ENCODE data around the gene RGMB.
A peak's percentile ranks its signal among the peaks of the same experiment; 100 is the strongest.

RGMB gene

DNA sequence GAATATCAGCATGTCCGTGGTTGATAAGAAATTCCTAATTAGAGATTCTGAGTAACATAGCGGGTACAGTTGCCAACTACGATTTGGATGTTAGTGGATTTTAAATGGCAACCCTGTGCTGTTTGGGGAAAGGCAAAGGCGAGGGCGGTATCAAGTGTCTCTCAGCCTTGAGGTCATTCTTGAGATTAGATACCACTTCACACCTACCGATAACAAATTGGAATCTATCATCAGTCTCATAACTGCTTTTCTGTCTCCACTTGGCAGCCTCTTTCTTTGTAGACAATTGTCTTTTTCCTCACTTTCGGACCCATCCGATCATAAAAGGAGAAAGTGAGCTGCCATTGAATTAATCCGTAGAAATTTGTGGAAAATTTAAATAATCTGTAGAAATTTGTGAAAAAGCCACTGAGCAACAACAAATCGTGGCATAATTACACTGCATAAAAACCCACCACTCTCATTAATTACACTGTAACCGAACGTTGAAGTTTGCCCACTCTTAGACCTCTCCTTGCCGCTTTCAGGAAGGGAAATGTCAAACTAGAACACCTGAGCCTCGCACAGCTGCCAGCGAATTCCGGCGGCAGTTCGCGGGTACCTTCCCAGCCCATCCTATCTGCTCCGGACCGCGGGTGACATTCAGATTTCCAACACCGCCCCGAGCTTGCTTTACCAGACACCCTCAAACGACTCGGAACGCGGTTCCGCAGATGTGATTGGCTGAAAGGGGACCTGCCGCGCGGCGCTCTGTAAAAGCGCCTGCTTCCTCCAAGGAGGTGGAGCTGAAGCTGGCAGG, 849 bp upstream of the RGMB start:
- no peak for TF ChIP-seq CTCF (IDR thresholded peaks at IDR 0.05; ENCODE audit: control insufficient read depth, extremely low read depth, insufficient read depth)
- peak overlapping the region; percentile 86 for H3K4me3 ChIP-seq (ENCODE audit: low read depth, low read length)
- DNase-seq (ENCODE audit: low read depth) = peak; percentile 81

DNA sequence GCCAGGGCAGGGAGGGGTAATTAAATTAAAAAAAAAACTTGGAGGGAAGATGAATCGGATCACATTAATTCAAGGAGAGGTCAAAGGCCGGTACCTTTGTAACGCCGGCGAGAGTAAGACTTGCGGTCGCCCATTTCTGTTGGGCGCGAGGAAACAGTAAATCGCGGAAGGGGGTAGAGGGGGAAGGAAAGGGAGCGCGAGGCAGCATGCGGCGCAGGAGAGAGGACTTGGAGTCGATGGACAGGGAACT, 324 bp upstream of the RGMB start:
- H3K4me3 ChIP-seq (ENCODE audit: low read depth, low read length) = peak overlapping the region; percentile 86
- TF ChIP-seq CTCF (IDR thresholded peaks at IDR 0.05; ENCODE audit: control insufficient read depth, extremely low read depth, insufficient read depth) = no peak
- DNase-seq (ENCODE audit: low read depth) = no peak

- peak overlapping the region; percentile 86 for H3K4me3 ChIP-seq (ENCODE audit: low read depth, low read length)
- TF ChIP-seq CTCF (IDR thresholded peaks at IDR 0.05; ENCODE audit: control insufficient read depth, extremely low read depth, insufficient read depth) = no peak
- DNase-seq (ENCODE audit: low read depth) = no peak
Observed at GRCh38 chr5:98774192-98775033, 950 bp downstream of the RGMB start.

DNA sequence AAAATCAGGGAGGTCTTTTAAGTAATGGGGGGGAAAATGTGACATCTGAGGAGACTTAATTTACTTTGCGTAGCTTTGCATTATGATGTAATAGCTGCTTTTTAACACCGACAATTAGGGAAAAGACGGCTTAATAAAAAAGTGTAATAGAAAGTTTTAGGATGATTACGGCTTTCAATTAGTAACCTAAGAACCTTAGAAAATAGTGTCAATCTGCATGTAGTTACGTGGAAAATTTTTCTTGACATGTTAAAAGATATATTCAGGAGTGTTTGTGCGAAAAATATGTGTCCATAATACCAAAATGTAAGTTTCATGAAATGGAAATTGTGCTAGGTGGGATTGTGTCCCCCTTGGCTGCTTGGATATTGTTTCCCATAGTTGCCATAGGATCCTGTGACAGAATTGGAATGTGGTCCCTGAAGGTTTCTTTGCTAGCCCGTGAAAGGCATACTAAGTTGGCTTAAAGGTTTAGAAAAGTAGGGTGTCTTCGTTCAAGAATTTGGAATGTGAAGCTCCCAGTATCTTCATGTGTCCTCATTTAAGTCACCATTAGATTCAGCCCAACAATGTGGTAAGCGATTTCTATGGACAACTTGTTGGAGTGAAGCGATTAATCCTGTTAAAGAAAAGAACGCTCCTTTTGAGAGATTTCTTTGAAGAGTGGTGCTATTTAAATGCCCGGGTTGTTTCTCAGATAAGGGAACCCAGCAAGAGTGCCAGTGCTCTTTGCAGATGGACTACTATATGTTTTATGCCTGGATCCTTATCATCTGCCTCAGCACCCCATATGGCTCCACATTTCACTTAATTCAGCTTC, 2.0 kb downstream of the RGMB start:
- DNase-seq (ENCODE audit: low read depth) = no peak
- TF ChIP-seq CTCF (IDR thresholded peaks at IDR 0.05; ENCODE audit: control insufficient read depth, extremely low read depth, insufficient read depth) = no peak
- peak overlapping the region; percentile 86 for H3K4me3 ChIP-seq (ENCODE audit: low read depth, low read length)

- TF ChIP-seq CTCF (IDR thresholded peaks at IDR 0.05; ENCODE audit: control insufficient read depth, extremely low read depth, insufficient read depth) = no peak
- peak overlapping the region; percentile 86 for H3K4me3 ChIP-seq (ENCODE audit: low read depth, low read length)
- DNase-seq (ENCODE audit: low read depth) = no peak
Observed at GRCh38 chr5:98776066-98776705, 2.7 kb downstream of the RGMB start.

DNA sequence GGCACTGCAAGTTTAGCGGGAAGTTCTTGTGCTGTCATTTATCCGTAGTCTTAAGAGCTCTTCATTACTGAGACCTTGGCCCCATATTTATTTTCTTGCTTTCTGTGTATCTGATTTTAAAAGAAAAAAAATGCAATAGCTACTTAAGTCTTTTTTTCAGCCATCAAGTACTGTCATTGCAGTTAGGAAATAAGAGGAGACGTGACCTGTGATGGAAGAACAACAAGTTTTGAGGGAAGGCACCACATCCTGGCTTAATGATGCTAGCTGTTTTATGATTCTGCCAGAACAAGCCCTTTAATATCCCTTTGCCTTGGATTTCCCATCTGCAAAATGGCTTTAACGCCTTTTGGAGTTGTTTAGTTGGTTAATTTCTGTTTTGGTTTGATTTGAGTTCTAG, 3.8 kb downstream of the RGMB start:
- no peak for DNase-seq (ENCODE audit: low read depth)
- peak overlapping the region; percentile 86 for H3K4me3 ChIP-seq (ENCODE audit: low read depth, low read length)
- TF ChIP-seq CTCF (IDR thresholded peaks at IDR 0.05; ENCODE audit: control insufficient read depth, extremely low read depth, insufficient read depth) = no peak
